Testis (tissue), 2 donors: ENCODE results near the gene VSTM5.

ENCODE experiments used
- POLR2A ChIP-seq: fragments of 450-650 bp; IDR thresholded peaks from one replicate; pipeline ENCODE4 v1.6.1; 2017; ENCODE audit warnings: antibody characterized with exemption, mild to moderate bottlenecking, moderate library complexity
- TF ChIP-seq, protein P1 (sequence below), 3 experiments: fragments of 450-650 bp in 2 of 3; fragments of 200-600 bp in 1 of 3; sonication (generic) in 1 of 3; IDR thresholded peaks; one replicate each; pipeline ENCODE4 v1.5.1; 2016 to 2019; ENCODE audit warnings: antibody characterized with exemption in 3 of 3, mild to moderate bottlenecking in 2 of 3, moderate library complexity in 1 of 3

DNA sequence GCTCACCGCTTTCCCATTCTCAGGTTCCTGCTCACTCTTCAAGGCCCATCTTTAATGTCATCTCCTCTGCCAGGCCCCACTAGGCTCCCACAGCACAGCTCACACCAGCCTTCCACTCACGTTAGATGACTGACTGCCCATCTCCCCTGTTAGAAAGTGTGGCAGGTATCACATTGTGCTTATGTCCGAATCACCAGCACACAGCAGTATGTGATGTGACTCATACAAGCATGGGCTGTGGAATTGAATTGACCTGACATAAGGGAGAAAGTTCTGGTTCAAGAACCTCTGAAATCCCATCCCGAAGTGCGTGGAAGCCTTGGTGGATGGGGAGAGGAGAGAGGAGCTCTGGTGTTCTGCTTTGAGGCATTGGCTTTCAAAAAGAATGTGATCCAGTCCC is 6.5 kb downstream of the VSTM5 start:
- TF ChIP-seq, protein P1, sequence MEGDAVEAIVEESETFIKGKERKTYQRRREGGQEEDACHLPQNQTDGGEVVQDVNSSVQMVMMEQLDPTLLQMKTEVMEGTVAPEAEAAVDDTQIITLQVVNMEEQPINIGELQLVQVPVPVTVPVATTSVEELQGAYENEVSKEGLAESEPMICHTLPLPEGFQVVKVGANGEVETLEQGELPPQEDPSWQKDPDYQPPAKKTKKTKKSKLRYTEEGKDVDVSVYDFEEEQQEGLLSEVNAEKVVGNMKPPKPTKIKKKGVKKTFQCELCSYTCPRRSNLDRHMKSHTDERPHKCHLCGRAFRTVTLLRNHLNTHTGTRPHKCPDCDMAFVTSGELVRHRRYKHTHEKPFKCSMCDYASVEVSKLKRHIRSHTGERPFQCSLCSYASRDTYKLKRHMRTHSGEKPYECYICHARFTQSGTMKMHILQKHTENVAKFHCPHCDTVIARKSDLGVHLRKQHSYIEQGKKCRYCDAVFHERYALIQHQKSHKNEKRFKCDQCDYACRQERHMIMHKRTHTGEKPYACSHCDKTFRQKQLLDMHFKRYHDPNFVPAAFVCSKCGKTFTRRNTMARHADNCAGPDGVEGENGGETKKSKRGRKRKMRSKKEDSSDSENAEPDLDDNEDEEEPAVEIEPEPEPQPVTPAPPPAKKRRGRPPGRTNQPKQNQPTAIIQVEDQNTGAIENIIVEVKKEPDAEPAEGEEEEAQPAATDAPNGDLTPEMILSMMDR (IDR thresholded peaks at IDR 0.05): no peak
- no peak for TF ChIP-seq POLR2A
